IPS-NIHi7 (cell line): ENCODE measurements around the gene TENM4.
"Not testable (repeated sequence)": the region's sequence is repeated elsewhere in the genome, so short reads cannot be mapped to it uniquely, and the experiment has no call there.

Source experiments
- DNase-seq: peaks from one replicate; pipeline ENCODE4 v3.0.0; 2012; ENCODE audit warnings: mixed read lengths; ENCODE audit errors: extremely low spot score

TENM4 gene

DNA sequence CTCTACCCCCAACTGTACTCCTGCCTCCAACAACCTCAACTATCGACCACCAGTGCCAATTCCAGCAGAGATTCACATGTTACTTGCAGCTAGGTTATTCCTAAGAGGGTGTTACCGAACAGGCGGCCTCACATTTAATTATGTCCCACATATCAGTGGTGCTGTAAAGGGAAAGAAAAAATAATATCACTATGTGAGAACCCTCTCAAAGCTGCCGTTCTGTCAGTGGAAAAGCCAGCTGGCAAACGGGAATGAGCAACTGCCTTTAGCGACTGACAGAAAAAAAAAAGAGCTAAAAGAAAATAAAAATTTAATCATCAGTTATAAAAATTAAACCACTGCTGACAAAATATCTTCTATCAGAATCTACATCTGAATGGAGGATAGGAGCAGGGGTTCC lies 595.3 kb downstream of the TENM4 start:
- DNase-seq: no peak

DNA sequence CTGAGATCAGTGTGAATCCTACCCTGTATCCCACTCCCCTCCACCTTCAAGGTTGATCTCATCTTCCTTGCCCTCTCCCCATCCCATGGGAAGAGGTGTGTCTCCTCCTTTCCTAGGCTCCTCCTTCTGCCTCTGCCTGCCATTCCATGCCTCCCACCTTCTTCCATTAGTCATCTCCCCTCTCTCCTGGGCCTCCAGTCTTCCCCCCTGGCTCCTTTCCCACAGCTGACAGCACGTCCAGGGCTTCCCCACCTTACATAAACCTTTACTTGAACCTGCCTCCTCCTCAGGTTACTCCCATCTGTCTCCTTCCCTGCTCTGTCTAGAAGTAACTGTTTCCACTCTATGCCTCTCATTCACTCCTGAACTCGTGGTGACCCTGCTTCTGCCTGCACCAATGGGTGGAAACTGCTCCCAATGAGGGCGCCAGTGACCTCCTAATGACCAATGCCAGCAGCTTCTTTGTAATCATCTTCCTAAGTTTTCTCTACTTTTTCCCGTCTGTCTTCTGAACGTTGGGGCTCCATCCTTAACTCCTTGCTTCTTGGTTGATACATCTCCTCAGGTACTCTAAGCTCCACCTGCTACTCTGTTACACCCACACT lies 599.3 kb downstream of the TENM4 start:
- peak; percentile 33 for DNase-seq

DNA sequence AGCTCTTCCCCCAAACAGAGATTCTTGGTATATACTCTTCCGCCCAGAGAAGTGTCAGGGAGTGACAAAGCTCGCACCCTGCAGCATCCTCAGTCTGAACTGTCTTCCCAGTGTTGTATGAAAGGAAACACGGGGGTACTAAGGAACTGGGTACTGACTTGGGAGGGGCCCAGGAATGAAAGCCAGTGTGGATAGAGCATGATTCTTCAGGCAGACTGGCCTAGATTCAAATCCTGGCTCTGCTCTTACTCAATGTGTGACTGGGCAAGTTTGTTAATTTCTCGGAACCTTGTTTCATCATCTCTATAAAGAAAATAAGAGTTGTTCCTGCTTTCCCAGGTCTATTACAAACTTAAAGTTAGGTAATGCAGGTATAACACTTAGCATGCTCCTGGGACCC lies 600.2 kb downstream of the TENM4 start:
- DNase-seq: no peak

DNA sequence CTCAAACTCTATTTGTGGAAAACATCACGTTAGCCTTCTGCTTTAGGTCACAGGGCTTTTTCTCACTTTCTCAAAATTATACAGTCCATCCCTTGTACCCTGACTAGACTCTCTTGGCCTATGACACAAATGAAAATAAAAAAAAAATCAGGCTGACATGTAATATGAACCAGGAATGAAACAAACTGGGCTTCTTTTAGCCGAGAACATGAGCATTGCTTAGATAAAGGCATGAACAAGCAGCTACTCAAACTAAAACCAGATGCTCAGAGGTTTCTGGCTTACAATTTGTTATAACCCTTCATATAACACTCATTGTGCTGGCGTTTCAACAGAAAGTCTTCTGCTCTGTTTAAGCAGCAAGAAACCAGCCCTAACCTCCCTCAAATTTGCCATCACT lies 600.6 kb downstream of the TENM4 start:
- no peak for DNase-seq

DNA sequence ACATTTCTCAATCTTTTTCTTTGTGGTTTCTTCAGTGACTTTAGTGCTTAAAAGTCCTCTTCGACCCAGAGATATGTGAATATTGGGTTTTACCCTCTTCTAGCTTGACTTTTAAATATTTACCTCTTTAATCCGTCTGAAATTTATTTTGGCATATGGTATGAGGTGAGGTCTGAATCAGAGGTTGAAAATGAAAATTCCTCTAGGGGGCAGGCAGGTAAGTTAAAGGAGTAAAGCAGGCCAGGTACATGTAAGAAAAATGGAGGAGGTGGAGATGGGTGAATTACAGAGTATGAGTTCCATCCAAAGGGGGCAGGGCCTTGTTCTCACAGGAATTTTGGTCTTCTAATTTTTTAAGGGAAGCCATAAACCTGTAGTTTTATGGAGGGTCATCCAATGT lies 602.4 kb downstream of the TENM4 start:
- no peak for DNase-seq

DNA sequence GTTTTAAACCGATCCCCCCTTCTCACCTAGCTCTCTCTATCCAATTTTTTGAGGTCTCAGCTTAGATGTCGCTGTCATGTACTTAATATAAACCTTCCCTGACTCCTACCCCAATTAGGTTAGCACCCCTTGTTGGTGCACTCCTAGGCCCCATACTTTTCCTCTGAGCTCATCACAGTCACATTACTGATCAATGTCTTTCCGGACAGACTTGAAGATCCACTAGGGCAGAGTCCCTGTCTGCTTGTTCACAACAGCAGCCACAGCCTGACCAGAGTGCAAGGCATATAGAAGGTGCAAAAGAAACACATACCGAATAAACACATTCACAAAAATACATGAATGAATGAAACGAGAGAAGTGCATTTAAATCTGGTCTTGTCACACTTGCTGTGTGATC lies 605.2 kb downstream of the TENM4 start:
- DNase-seq: no peak

DNA sequence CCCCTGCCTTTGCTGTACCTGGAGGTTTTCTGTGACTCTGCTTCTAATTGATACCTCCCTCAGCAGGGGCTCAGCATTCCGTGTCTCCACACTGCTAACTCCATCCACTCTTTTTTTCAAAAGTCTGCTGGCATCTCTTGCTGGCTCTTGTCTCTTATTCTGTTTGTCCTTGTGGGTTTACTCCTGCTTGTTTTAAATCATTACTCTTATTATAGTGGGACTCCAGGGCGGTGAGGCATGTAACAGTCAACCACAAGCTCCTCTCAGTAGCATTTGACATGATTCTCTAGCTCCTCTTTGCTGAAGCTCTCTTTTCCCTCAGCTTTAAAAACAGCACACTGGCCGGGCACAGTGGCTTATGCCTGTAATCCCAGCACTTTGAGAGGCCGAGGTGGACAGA lies 605.9 kb downstream of the TENM4 start:
- DNase-seq: no peak

DNA sequence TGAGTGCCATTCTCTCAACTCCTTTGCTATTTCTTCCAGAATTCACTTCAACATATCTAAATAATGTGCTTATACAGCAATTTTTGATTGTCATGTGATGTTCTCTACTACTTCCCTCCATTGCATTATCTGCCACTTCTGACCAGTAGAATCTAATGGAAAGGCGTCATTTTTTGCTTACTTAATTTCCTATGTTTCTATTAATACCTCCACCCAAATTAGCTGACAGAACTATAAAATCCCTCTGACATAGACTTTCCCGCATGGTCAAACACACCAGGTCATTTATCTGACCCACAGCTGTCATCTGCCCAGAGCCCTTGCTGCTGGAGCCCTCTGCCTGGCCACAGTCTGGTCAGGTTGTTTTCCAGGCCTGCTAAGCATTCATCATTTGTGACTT lies 607.6 kb downstream of the TENM4 start:
- no peak for DNase-seq

DNA sequence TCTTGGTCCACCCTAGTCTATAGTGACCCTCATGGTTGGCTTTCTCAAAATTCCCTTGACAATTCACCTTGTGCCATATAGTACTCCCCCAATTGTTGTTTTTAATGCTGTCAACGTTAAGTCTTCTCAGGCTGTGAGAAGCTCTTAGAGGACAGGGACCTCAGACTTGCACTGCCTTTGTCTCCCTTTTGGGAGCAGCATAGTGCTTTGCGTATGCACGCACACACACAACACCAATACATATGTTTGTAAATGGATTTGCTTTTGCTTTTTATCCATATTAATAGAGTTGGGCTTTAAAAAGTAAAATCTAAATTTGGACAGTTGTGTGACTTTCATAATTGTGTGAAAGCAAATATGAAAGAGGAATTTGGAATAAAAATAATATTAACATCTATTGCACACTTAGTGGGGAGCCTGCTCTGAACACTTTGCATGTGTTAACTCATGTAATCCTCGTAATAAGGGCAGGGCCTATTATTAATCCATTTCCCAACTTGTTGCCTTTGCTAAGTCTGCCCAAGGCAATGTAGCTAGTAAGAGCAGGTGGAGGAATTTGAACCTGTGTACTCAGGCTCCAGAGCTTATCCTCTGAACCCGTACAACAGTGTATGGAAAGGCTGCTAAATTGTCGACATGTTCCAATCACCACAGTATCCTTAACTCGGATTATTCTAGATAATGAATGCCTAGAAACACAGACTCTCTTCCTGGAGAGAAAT lies 608.4 kb downstream of the TENM4 start:
- no peak for DNase-seq

DNA sequence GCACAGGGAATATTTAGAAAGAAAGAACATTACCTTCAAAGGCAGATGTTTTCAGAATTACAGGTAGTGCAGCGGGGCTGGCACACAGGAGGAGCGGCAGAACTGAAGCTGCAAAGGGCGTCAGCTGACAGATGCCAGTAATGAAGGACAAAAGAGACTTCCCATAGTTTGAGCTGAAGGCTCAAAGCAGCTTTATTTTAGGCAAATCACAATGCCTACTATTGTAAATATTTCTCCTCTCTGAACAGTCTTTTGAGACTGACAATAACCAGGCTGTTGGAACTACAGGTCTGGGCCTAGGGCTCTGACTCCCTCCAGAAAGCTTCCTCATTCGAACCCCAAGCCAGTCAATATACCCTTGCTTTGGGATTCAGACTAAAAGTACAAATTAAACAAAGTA lies 609.3 kb downstream of the TENM4 start:
- no peak for DNase-seq

DNA sequence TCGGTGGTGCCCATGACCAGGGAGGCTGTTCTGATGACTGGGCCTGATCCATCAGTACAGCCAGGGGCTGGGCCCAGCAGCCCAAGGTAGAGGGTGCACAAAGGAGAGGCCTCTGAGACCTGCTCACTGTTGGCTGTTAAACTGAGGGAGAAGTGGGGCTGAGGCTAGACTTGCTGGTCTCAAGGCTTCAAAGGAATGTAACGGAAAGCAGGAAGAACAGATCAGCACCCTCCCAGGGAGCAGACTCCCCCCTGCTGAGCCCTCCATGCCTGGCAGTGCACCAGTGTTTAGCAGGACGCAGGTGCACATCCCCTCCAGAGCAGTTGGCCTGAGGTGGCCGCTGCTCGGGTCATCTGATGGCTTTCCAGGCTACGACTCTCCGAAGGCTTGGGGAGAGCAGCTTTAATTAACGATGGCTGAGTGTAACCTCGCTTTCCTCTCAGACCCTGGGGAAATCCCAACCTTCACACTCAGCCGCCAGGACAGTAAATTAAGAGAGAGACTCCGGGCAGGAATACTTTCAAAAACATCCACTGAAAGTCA lies 610.5 kb downstream of the TENM4 start:
- DNase-seq: peak; percentile 27

DNA sequence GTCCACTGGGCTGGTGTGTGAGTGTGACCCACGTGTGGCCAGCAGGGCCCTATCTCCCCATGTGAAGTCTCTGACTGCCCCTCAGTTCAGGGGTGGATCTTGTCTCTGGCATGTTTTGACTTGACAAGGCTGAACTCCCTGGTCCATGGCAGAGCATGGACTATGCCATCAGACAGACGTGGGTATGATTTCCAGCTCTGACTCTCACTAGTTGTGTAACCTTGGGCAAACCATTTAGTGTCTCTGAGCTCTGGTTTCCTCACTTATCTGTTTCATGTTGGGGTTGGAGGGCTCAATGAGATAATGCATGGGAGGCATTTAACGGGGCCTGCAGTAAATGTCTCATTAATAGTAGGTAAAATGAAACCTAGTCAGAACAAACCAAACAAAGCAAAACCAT lies 611.7 kb downstream of the TENM4 start:
- DNase-seq: no peak

DNA sequence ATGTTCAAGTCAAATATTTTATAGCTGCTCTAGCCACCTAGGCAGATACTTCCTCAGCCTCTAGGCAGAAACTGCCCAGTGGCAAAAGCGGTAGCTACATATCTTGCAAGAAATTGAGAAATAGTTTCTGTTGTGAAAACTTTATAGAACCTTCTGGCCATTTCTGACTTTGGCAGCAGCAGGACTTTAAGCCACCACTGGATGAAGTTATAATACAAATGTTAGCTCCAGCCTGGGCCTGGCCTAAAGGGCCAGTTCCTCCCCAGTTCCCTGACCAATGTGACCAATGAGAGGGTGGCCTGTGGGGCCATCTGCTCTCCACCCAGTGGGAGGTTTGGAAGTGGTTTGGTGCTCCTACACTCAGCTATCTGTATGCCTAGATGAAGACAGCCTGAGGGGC lies 612.2 kb downstream of the TENM4 start:
- no peak for DNase-seq

DNA sequence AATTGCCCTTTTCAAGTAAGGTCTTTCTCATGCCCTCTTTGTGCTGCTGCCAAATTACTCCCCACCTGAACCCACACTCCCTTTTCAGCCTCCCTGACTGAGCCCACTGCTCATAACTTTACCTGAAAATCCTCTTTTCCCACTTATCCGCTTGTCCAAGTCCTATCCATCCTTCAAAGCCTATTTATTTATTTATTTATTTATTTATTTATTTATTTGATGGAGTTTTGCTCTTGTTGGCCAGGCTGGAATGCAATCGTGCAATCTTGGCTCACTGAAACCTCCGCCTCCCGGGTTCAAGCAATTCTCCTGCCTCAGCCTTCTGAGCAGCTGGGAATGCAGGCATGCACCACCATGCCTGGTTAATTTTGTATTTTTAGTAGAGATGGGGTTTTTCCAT lies 613.5 kb downstream of the TENM4 start:
- not testable (repeated sequence) for DNase-seq

DNA sequence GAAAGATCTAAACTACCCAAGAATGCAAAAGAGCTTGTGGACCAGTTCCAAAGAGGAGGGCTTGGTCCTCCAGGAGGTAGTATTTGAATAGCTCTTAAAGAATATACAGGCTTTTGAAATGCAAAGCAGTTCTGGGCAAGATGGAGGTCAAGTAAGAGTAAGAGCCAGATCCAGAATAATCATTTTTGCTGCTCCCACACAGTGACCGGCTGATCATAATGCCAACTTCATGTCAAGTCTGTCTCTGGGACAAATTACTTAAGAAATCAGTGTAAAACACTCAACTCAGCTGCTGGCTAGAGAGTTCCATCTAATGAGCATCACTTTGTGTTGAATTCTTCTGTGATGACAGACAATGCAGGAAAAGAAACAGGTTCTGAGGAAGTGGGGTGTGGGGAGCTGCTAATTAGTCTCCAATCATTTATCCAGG lies 615.2 kb downstream of the TENM4 start:
- no peak for DNase-seq

DNA sequence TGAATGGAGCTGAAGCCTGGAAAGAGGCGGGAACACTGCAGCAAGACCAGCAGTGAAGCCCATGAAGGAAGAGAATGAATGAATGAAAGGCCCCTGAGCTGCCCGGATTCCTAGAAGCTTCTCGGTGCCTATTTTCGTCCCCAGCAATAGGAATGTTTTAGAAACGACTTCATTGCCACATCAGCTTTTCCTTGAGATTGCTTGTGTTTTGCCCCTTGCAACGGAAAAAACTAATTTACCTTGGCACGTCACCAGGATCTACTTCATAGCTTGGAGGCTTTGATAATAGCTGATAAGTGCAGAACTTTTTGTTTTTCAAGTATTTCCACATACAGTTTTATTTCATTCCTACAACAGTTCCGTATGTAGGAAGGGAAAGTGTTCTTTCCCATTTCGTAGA lies 617.2 kb downstream of the TENM4 start:
- no peak for DNase-seq

DNA sequence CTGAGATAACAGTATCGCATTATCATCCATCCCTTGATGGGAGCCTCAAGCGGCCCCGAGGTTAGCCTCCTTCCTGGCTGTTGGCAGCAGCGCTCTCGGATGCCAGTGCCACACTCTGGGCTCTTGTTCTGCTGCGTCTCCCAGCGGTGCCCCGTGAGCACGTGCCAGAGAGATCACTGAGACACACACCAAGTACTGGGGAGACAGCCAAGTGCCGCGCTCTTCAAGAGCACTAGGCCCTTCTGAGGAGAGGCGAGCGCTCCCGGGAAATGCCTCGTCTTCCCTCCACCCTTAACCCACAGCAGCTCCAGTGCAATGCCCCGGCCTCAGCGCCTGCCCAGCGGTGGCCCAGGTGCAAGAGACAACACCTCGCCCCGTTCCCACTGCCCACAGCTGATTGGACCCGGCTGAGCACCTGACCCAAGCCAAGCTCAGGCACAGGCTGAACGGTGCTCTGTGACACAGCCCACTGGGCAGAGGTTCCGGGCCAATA lies 617.9 kb downstream of the TENM4 start:
- no peak for DNase-seq

DNA sequence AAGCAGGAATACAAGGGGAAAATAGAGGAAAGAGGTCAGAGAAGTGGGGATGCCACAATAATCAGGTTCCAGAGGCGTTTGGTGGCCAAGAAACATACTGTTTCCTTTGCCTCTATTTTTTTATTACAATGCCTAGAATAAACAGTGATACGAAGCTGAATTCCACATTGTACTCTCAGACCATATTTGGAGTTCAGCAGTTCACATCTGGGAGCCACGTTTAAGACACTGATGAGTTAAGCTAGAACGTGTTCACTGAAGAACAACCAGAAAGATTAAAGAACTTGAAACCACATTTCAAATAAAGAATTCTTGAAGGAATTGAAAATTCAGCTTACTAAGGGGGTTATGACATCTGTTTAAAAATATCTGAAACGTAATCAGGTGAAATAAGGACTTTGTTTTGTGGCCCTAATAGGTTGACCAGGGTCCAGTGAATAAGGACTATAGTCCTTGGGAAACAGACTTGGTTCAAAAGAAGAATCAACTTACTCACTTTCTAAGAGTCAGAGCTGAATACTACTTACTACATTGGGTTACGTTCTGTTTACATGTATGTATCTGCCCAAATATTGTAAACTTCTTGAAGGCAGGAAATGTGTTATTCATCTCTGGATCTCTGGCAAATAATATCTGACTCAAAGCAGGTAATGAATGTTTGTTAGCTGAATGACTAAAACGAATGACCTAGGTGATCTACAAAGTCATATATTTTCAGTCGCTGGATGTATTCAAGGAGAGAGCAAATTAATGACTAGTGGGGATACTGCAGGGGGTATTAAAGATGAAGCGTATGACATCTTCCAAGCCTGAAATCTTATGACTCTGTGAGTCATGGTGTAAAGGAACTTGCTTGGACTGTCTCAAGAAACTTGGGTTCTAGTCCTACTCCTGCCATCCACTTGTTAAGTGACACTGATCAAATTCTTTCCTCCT lies 619.2 kb downstream of the TENM4 start:
- no peak for DNase-seq

DNA sequence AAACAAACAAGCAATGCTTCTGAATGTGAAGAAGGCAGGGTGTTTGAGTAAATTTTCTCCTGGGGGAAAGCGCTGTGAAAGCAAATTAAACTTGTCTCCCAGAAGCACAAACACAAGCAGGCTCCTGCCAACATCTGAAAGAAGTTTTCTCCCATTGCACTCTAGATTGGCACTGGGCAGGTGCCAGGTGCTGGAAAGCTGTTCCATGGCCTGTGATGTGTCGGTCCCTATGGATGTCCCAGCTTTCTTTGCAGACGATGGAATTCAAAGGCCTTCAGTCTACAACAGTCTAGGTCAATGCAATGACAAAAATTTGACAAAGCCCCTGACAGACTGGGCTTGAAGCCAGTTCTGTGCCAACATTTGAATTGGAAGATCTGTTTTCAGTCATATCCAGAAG lies 620.1 kb downstream of the TENM4 start:
- no peak for DNase-seq

DNA sequence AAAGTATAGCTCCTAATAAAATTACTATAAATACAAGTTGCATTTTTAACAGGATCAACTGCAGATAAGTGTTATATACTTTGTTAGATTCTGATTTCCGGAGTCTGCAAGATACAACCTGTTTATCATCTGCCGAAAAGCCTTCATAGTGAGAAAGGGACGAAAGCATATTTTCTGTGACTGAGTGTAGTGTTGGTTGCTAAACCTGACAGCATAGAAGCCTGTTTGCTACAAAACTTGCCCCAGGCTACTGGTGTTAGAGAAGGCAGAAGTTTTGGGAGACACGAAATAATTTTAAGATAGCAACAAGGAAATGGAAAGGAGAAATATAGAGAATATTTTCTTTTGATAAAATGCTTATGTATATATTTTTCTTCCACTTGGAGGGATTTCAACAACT lies 622.6 kb downstream of the TENM4 start:
- no peak for DNase-seq

DNA sequence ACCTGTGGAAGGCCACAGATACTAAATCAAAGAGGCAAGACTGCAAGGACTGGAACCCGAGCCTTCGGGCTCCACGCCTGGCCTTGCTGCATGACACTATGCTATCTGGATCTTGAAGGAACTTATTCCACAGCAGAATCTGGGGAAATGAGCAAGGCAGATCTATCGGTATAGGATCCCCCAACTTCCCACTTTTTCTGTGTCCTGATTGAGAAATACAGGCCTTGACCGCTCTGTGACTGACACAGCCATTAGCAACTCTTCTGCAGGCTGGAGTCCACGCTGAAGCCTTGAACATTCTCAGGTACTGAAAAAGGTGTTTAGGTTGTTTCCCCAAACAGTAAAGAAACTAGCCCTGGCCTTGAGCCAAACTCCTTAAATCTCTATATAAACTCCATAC lies 625.0 kb downstream of the TENM4 start:
- no peak for DNase-seq
